HL-60/S4 (cell line): ENCODE measurements around the gene FYTTD1.

Experiments
- in situ Hi-C: fragments of 300-500 bp; cut with MboI; formaldehyde crosslinking; loops from 2 replicates; pipeline ENCODE4 v1.14.3; 2022; ENCODE audit warnings: low sequenced_read_pairs

FYTTD1 gene

DNA sequence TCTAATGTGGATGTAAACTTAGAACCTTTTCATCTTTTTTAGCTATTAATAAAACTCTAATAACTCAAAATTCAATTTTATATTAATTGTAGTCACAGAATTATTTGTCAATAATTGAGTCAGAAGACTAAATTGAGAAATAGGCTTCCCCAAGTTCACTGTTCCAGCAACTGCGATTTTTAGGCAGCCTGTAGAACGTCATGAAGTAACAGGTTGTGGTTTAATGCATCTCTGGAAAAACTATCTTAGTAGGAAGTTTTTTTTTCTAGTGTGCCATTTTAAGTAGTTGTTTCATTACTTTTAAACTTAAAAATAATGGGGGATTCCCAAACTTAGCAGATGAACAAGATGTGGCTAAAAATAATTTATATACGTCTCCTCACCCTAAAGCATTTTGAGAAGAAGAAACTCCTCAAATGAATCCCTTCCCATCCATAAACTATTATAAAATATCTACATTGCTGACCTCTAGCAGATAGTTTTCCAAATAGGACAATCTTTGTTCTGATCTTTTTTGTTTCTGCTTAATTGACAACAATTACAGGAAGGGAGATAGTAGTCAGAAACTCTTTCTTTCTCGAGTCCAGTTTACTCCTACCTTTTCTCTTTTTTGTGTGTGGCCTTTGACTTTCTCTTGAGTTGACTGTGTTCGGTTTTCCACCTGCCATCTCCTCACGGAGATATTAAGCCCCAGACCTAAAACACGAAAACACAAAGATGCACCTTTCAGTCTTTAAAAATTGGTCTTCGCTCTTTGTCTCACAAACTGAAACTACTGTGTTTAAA is 84.4 kb downstream of the FYTTD1 start:
- in situ Hi-C loops = no loop called here

DNA sequence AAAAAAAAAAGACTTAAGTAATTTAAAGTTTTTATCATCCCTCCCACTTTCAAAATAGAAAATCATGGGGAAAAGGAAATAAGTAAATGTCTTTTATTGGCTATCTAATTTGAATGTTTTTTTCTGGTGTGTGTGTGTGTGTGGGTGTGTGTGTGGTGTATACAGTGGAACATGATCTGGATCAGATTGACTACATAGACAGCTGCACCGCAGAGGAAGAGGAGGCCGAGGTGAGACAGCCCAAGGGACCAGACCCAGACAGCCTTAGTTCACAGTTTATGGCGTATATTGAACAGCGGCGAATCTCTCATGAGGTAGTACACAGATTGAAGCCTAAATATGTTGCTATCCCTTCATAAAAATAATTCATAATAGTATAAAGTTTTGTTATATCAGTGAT is 85.8 kb downstream of the FYTTD1 start:
- in situ Hi-C loops = no loop called here

- in situ Hi-C loops = no loop called here
Observed at GRCh38 chr3:197836244-197836643, 86.6 kb downstream of the FYTTD1 start.
